DMS53 (cell line): ENCODE results near the gene SPR.
A peak's percentile ranks its signal among the peaks of the same experiment; 100 is the strongest.

Experiments
- DNase-seq: peaks from one replicate; lab custom pipeline; 2025; lab: John Stamatoyannopoulos, UW

Gene SPR

DNA sequence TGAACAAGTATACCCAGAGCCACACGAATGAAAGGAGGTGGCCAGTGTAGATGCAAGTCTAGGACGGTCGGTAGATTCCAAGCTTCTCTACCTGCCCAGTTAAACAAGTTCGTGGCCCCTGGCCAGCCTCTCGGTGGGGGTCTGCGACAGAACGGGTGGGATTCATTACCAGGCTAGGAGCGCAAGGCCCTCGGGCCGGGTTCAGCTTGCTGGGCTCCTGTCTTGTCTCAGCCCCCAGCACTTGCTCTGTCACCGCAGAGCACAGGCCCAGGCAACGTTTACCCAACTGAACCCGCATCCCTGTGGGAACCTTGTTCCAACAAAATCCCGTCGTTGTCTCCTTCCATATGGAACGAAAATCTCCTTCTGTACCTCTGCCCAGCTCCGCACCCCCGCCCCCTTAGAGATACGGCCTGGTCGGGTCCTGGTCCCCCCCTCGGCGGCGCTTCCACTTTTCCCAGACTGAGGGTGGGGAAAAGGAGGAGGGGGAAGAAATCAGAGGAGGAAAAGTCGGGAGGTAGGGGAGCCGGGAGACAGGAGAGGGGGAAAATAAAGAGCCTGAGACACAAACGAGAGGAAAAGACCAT, 28.2 kb downstream of the SPR start:
- DNase-seq = peak; percentile 47

DNA sequence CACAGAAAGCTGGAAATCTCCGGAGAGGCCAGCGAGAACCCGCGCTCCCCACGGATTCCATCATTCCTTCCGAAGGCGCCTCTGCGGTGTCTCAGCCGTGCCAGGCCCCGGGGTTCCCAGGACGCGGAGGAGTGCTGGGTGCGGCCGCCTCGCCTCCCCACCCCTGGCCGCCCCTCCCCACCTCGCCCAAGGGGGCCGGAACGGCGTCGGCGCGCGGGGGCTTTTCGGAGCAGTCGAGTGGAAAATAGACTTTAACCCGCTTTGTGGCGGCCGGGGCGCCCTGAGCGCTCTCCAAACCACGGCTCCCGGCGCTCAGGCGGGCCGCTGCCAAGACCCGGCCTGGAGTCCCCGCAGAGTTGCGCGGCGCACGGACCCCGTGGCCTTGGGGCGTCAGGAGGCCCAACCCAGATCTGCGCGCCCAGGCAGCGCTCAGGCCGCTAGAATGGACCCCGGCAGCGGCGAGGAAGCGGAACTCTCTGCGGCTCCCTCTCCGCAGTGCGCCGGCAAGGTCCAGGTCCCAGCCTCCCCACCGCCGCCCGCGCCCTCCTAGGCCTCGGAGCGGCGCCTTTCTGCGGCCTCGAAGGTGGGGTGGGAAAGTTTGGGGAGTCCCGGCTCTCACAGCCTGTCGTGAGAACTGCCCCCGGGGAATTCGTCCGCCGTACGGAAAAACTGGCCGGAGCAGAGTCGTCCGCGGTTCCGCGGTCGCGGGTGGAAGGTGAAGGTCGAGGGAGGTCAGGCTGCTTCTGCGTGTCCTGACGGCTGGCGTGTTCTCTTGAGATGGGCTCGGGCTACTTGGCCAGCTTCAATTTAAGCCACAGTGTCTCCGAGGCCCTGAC, 28.9 kb downstream of the SPR start:
- peak; percentile 89 for DNase-seq

DNA sequence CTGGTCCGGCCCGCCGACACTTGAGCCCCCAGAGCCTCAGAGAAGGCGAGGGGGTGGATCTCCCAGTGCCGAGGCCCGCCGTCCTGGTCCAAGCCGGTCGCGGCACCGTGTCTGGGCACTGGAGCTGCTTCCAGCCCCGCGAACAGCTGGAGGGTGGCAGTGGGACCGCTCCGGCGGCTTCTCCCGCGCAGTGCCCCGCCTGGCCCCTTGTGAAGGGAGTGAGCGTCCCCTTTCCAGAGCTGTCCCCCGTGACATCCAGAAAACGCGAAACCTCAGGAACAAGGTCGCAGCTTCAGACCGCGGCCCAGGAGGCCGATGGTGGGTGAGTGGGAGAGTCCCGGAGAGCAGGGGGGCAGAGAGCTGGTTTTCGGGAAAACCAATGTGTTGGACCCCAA, 29.5 kb downstream of the SPR start:
- peak; percentile 75 for DNase-seq

DNA sequence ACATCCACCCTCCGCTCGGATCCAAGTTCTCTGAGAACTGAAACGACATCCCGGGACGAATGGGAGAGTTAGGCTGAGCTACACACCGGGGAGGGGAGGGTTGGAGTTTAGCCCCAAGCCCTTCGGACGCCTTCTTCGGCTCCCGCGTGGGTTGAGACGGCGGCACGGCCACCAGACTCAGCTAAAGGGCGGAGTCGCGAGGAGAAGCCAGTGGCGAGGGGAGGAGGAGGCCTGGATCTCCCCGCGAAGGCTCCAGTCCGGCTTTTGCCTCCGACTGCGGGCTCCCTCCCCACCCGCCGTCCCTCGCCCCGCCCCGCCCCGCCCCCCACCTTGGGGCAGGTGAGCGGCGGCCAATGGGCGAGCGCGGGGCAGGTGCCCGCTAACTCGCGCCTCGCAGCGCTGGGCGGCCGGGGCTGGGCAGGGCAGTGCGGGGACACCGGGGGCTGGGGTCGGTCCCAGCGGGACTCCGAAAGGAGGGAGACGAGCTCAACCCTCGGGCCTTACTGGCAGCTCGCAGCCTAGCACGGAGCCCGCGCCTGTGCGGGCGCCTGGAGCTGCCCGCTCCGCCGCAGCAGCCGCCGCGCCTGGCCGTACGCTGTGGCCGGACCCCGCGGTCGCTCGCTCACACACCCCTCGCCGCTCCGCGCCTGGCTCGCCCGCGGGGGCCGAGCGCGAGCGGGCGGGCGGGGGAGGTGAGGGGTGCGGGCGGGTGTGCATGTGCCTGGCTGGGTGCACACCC, 30.1 kb downstream of the SPR start, which contains the start of gene EMX1:
Gene EMX1 (plus strand): TSS at position 382 of the 739 bp plus-strand sequence. CDS start 334 bp downstream, at position 716.
- DNase-seq = peak; percentile 95

DNA sequence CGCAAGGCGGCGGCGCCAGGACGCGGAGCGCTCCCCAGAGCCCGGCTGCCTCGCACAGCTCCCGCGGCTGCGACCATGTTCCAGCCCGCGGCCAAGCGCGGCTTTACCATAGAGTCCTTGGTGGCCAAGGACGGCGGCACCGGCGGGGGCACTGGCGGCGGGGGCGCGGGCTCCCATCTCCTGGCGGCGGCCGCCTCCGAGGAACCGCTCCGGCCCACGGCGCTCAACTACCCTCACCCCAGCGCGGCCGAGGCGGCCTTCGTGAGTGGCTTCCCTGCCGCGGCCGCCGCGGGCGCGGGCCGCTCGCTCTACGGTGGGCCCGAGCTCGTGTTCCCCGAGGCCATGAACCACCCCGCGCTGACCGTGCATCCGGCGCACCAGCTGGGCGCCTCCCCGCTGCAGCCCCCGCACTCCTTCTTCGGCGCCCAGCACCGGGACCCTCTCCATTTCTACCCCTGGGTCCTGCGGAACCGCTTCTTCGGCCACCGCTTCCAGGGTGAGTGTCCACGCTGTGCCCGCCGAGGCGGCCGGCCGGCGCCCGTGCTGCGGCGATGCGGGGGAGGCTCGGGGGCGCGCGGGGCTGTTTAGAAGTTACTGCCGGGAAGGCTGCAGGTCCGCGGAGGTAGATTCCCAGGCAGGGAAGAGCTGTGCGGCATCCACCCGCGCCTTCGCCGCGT, 30.8 kb downstream of the SPR start:
- DNase-seq = peak; percentile 81

DNA sequence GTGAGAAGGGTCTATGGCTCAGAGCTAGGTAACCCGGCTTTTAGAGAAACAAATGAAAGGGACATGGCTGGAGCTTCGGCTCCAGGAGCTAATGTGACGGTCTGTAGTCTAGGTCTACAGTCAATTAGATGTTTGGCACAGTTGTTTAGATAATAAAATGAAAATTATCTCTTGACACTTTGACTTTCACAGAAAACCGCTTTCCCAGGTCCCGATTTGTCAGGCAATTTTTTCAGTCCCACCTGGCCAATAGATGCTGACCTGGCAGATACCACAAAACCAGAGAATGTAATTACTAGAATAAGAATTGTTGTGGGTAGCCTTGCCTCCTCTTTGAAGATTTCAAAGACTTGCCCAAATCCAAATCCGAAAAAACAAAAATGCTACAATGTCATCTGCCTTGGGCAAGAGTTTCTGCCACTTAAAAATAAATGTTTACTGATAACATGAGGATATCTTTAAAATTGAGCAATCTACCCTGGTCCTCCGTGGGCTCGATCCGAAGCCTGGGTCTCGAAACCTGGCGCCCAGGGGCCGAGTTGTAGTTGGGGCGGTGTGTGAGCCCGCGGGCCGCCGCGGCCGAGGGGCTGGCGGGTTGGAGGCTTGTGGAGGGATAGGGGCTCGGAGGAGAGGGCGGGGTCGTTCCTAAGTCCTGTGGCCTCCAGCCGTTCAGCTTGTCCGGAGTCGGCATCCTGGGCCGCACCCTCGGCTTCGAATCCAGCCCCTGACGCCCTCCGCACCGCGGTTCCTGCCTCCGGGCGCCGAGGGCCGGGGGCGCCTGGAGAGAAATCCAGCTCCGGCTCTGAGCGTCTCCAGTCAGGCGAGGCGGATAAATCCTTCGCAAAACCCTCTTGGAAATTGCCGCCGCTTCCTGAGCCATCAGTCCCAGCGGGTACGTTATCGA, 32.5 kb downstream of the SPR start:
- peak; percentile 52 for DNase-seq

DNA sequence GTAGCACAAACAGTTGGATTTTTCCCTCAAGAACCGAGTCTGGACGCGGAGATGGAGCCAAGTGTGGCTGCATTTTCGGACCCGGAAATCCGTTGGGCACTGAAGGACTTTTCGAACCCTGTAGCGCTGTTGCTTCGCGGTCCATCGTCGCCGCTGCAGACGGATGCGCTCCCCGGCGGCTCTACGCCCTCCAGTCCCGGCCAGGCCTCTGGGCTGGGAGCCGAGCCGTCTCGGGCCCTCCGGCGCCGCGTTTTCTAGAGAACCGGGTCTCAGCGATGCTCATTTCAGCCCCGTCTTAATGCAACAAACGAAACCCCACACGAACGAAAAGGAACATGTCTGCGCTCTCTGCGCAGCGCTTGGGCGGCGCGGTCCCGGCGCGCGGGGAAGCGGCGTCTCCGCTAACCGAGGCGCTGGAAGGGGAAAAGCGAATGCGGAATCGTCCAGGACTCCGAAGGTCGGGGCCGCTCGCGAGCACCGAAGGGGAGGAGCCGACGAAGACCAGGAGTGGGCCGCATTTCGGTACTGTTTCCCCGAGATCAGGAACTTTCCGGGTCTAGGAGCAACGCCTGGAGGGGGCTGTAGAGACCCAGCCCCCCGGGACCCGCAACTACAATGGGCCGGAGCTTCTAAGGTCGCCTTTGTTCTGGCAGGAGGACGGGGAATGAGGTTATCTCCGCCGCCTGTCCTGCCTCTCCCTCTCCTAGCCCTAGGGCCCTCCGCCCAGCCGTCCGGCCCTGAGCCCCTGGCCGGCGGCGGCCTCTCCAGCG, 33.3 kb downstream of the SPR start:
- peak; percentile 52 for DNase-seq

DNA sequence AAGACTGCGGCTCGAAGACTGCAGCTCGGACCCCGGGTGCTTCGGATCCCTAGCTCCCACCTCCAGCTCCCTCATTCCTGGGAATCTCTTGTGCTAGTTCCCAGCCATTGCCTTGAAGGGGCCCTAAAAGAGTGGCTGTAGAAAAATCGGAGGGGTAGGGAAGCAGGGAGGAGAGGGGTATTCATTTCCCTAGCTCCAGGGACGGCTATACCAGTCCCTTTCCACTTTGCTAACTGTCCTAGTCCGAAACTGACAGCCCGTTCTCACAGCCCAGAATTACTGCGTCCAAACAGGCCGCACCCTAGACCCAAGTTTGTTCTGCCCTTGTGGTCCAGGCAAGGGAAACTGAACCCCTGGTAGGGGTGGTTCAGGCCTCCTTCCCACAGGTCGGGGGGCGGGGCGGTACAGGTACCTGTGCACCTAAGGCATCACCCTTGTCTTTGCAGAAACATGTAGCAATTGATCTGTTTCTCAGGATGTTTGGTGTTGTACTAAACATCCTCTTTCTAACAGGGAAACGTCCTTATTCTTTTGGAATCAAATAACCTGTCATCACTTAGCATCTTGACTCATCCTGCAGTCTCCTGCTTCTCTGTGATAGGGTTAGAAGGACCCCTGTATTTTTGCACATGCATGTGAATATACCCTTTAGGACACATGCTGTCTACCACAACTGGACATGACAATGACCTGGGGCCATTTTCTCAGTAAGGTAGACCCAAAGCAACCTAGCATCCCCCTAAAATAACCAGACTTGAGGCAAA, 34.1 kb downstream of the SPR start:
- DNase-seq = no peak

DNA sequence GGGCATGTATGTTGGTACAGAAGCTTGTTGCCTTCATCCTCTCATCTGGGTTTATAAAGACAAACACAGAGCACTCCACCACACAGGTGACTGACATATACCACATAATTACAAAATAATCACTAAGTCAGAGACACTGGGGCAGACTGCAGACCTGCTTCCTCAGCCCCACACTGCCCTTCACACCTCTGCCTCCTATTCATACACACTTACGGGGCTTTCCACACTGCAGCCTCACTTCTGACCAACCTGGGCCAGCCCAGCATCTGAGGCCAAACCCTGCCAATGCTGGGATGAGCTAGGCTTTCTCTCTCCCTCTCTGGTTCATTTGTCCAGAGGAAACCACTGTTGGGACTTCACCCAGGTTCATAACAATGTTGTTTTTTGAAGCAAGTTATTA, 34.6 kb downstream of the SPR start:
- no peak for DNase-seq

DNA sequence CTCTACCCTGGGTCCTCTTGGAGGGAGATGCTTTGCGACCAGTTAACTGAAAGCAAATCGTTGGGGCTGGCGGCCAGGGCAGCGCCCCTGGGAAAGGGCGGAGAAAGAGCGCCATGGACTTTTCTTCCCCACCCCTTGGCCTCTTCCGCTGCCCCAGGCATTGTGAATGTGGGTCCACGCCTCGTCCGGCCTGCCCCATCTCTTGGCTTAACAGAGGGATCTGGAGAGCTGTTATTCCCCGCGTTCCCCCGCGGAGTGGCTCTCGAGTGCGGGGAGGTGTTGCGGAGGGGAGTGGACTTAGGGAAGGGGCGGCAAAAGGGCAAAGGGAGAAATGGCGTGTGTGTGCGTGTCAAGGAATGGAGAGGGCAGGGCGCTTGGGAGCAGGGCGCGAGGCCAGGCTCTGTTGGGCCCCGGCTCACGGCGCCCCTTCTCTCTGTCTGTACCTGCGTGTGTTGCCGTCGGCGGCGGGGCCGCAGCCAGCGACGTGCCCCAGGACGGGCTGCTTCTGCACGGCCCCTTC, 36.7 kb downstream of the SPR start:
- DNase-seq = no peak

DNA sequence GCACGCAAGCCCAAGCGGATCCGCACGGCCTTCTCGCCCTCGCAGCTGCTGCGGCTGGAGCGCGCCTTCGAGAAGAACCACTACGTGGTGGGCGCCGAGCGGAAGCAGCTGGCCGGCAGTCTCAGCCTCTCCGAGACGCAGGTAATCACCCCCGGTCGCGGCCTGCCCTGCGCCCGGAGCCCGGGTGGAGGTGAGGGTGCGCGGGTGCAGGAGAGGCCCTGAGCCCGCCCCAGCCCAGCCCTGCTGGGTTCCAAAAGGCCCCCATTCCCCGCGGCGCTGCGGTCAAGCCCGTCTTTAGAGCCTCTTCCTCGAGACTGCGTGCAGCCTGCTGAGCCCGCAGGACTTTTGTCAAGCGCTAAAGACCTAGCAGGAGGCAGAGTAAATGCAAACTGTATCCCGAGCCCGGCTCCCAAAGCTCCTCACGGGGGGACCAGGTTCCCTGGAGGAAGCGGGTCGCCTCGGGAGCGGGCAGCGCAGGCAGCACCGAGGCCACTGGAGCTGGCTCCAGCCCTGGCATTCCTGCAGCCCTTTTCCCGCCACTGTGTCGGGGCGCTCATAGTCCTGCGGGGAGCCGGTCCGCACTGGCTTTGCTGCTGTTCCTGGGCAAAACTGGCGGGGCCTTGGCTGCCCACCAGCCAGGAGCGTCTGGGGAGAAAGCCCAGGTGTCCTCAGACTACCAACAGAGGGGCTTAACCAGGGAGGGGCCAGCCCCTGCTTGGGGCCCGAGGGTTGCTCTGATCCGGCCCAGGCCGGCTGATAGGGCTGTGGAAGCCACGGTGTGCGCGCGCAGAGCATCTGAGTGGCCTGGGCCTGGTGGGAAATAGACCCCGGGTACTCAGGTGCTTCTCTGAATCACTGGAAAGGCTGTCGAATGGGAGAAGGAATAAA, 37.4 kb downstream of the SPR start:
- peak; percentile 56 for DNase-seq

DNA sequence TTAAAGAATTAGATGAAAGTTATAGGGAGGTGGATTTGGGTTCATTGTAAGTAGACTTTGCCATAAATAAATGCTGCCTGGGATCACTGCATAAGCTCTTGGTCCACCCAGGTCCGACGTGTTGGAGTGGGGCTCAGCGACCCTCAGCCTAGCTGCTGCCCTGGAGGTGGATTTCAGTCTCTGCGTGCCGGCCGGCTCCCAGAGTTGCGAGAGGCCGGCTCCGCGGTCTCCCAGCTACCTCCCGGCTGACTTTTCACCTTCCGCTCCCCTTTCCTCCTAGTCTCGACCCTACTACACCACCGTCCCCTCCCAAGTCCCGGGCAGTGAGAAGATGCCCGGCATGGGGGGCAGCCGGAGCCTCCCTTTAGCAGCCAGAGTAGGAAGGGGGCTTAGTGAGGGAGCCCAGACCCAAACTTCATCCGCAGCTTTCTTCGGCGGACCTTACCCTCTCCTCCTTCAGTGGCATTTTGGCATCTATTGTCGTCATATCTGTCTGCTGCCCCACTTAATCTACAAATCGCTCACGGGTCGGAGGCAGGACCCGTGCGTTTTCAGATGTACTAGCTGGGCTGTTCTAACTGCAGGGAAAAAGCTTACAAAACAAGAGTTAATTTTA, 38.2 kb downstream of the SPR start:
- DNase-seq = no peak

DNA sequence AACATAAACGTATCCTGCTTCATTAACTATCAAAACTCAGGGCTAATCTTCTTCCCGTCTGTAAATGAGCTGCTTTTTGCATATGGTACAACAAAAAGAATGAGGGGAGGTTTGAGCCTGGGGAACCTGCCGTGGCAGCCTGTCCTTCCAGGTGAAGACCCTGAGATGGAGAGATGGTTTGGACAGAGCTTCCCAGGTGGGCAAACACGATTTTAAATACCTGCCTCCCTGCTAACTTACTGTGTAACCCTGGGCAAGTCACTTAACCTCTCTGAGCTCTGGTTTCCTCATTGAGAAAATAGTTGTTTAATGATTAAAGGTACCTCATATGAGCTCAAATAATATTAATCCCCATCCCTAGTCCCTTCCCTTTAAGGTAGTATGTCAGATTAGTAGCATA, 39.2 kb downstream of the SPR start:
- DNase-seq = no peak

DNA sequence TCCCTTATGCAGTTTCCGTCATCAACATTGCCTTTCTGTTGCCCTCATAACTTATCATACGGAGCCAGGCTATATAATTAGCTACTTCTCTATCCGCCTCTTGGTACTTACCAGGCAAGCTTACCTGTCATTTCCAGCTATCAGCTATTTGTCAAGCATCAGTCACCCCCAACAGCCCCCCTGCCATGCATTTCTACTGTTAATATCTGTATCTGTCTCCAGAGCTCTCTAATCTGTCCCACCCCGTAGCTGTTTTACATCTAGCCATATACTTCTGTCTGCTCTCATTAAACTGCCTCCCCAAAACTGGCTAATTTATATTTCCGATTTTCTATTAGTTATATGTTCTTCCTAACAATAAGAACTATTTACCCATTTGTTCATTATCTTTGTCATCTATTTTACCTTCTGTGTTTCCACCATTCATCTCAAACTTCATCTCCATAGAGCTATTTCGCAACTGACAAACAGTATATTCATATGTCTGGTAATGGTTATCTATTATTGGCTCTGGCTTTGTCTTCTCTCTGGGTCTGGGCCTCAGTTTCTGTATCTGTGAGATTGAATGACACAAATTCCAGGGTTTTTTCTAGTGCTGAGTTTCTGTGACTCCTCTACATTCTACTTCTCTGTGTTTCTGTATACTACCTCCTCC, 39.7 kb downstream of the SPR start:
- no peak for DNase-seq

DNA sequence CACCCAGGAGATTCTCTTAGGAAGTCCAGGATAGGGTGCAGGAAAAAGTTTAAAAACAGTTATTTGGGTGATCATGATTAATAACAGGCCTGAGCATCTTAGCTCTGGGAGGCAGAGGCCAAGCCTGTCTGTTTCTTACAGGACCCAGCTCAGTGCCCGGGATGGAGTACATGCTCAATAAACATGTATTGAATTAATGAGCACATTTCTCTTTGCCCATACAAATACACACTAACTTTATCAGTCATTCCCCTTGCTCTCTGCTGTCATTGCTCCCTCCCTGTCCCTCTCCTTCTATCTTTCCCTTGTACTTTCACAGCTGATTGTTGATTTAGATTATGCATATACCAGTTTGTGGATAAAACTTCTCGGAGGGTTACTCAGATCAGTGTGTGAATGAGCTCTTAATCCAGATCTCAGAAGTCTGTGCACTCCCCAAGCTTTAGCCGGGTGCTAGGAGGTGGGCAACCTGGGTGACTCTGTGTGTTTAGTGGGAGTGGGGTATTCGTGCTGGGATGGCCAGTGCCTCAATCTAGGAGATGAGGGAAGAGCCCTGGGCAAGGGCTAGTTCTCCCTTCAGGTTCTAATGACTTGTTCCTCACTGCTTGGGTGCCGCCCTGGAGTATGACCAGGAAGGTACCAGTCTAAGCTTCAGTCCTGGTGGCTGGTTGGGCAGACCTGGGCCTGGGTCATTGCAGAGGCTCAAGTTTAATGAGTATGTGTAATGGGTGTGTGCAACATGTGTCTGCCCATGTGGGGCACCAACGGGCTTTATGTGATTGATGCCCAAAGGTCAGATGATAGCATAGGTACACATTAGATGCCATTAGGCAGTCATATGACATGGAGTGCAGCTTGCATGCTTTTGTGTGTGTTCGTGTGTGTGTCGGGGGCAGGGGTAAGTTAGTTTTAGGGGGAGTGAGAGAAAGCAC, 40.7 kb downstream of the SPR start:
- no peak for DNase-seq

DNA sequence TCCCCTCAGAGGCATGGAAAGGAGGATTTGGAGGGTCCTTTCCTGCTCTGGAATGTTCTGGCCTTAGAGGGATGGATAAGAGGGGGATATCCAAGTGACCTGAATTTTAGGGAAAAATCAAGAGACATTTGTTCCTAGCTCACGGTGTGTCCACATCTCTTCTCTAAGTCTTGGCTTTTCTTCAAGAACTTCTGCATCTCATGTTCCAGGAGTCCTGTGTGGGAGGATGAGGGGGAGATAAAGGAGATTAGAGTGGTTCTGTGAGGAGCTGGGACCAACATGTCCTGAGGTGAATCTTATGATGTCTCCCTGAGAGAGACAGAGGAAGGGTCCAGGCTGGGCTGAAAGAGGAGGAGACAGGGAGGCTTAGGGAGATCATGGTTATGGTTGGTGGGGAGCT, 41.8 kb downstream of the SPR start:
- DNase-seq = no peak
